Cerebellar cortex (tissue), 1 donor: ENCODE measurements around the gene IKZF1.

Source experiments
- DNase-seq: peaks from one replicate; pipeline ENCODE4 v3.0.0-alpha.2; 2015; ENCODE audit warnings: low spot score

IKZF1 gene

GRCh38 chr7:50376056-50376820, 71.7 kb downstream of the IKZF1 start:
- no peak for DNase-seq

- DNase-seq, result no peak
Observed at GRCh38 chr7:50377356-50377755, 72.8 kb downstream of the IKZF1 start.

GRCh38 chr7:50379082-50379481, 74.6 kb downstream of the IKZF1 start:
- no peak for DNase-seq

GRCh38 chr7:50379539-50379938, 75.0 kb downstream of the IKZF1 start:
- no peak for DNase-seq

- no peak for DNase-seq
Observed at GRCh38 chr7:50382455-50382854, 77.9 kb downstream of the IKZF1 start.

- DNase-seq, result no peak
Observed at GRCh38 chr7:50387351-50387750, 82.8 kb downstream of the IKZF1 start.

GRCh38 chr7:50389961-50390360, 85.4 kb downstream of the IKZF1 start:
- no peak for DNase-seq

- DNase-seq, result no peak
Observed at GRCh38 chr7:50391386-50391785, 86.9 kb downstream of the IKZF1 start.

GRCh38 chr7:50393076-50393475, 88.6 kb downstream of the IKZF1 start:
- DNase-seq, result no peak

GRCh38 chr7:50393547-50394252, 89.2 kb downstream of the IKZF1 start:
- no peak for DNase-seq

- DNase-seq, result no peak
Observed at GRCh38 chr7:50394315-50394714, 89.8 kb downstream of the IKZF1 start.

GRCh38 chr7:50396856-50397255, 92.3 kb downstream of the IKZF1 start:
- DNase-seq, result no peak

- no peak for DNase-seq
Observed at GRCh38 chr7:50397320-50397970, 92.9 kb downstream of the IKZF1 start.

- DNase-seq, result no peak
Observed at GRCh38 chr7:50397971-50398324, 93.4 kb downstream of the IKZF1 start.

- DNase-seq, result no peak
Observed at GRCh38 chr7:50399206-50399605, 94.7 kb downstream of the IKZF1 start.

- DNase-seq, result no peak
Observed at GRCh38 chr7:50399635-50400034, 95.1 kb downstream of the IKZF1 start.

GRCh38 chr7:50400114-50400513, 95.6 kb downstream of the IKZF1 start:
- no peak for DNase-seq

- DNase-seq, result no peak
Observed at GRCh38 chr7:50404392-50404791, 99.9 kb downstream of the IKZF1 start.

- no peak for DNase-seq
Observed at GRCh38 chr7:50405221-50405620, 100.7 kb downstream of the IKZF1 start.

- no peak for DNase-seq
Observed at GRCh38 chr7:50406935-50407334, 102.4 kb downstream of the IKZF1 start.

- no peak for DNase-seq
Observed at GRCh38 chr7:50409856-50410745, 105.6 kb downstream of the IKZF1 start.

GRCh38 chr7:50411332-50411731, 106.8 kb downstream of the IKZF1 start:
- no peak for DNase-seq
